Fibroblast of skin of right biceps (primary cell): ENCODE results near the gene PHACTR1.
"Not testable (repeated sequence)": the region's sequence is repeated elsewhere in the genome, so short reads cannot be mapped to it uniquely, and the experiment has no call there.

ENCODE experiments used
- DNase-seq: peaks from one replicate; pipeline ENCODE4 v3.0.0-alpha.2; 2013

PHACTR1 gene

DNA sequence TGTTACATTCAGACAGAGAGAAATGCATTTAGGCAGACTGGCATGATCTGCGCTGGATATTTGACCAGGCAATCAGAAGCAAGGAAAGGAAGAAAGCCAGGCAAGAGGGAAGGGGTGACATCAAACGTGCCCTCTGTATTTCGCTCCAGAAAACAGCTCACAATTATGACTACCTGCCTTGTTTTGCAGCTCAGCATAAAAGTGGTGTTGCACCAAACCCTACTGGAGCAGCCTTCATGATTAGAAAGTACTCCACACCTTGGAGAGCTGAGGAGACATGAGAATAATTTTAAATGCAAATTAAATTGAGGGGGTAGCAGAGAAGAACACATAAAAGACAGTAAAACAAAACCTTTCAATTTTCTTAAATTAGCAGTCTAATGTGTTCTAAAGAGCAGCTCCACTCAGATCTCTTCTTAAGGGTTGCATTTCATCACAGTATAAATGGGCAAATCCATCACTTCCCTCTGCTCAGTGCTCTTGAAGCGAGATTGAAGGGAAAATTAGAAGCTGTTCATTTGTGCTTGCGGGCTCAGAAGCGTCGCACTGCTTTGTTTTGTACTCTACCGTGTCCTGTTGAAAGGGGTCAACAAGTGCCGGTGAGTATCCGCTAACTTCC is at the start of gene PHACTR1:
TSS of gene PHACTR1 (plus strand) at position 470 of the 619 bp plus-strand sequence.
- DNase-seq: no peak

DNA sequence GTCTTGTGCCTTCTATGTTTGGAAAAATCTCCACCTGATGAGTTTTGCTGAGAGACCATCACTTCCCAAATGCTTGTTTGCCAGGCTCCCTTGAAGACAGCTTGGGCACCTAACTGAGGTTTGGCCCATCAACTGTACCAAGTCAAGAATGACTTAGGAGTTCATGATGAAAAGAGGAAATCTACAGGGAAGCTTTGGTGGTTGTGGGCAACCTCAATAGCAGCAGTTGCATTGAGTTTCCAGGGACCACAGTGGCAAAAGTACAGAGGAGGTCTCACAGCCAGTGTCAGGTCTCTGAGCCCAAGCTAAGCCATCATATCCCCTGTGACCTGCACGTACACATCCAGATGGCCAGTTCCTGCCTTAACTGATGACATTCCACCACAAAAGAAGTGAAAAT is 49.7 kb upstream of the PHACTR1 start:
- no peak for DNase-seq

DNA sequence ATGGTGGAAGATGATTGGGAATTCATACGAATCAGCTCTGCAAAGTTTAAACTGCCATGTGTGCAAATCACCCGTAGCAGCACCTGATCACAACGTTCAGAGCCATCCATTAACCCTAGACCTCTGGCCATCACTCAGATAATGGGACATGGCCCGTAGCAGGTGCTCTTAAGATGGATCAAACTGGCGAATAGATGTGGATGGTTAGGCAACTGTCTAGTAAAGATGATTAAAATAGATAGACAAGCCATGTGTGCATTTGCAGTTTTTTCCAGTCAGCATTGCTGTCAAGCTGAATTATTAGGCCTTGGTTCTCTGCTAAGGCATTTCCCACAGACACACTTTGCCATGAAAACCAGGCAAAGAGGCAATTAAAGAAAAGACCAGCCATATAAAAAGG is 40.6 kb upstream of the PHACTR1 start:
- no peak for DNase-seq

DNA sequence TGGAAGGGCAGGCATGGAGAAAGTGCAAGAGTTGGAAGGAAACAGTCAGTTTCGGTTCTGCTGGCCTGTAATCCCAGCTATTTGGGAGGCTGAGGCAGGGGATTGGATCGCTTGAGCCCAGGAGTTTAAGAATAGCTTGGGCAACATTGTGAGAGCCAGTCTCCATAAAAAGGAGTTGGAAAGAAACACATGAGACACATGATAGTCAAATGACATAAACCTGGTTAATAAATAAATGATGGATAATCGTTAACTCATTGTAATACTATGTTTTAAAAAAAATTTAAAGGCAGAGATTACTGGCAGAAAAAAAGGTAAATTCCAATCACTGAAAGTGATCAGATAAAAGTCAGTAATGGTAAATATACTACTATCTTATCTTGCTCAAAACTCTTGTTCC is 37.2 kb upstream of the PHACTR1 start:
- no peak for DNase-seq

DNA sequence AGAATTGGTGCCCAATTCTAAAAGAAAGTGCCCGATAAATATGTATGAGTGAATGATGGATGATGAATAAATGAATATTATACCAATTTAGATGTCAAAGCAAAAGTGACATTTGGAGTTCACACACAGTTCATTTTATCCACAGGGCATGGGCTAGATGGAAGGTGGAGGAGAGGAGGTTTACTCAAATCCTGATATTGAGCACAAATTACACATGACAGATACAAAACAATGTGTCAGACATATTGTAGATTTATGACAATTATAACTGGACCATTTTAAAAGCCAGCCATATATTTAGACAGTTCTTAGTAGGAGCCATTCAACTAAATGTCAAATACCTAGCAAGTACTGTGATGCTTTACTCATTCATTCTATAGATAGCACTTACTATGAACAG is 23.4 kb upstream of the PHACTR1 start:
- DNase-seq: no peak

DNA sequence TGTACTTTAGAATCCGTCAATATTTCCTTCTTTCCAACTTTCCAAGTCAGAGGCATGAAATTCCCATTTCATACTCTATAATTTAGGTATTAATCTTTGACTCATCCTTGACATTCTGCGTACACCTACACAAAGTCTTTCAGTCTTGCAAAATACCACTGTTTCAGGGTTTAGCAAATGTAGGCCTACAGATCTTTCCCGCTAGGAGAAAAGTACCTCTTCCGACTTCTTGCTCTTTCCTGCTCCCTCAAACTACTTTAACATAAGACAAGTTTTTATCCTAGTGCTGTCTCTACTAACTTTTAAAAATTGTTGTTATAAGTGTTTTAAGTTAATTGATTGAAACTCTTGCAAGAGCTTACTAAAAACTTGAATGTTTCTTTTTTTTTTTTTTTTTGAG is 18.3 kb upstream of the PHACTR1 start:
- no peak for DNase-seq

DNA sequence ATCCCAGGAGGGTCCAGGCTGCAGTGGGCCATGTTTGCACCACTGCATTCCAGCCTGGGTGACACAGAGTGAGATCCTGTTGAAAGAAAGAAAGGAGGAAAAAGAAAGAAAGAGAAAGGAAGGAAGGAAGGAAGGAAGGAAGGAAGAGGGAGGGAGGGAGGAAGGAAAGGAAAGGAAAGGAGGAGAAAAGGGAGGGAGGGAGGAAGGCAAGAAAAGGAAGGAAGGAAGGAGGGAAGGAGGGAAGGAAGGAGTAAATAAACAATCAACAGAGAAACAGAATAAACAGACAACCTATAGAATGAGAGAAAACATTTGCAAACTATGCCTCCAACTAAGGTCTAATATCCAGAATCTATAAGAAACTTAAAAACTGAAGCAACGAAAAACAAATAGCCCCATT is 11.6 kb upstream of the PHACTR1 start:
- DNase-seq: no peak

DNA sequence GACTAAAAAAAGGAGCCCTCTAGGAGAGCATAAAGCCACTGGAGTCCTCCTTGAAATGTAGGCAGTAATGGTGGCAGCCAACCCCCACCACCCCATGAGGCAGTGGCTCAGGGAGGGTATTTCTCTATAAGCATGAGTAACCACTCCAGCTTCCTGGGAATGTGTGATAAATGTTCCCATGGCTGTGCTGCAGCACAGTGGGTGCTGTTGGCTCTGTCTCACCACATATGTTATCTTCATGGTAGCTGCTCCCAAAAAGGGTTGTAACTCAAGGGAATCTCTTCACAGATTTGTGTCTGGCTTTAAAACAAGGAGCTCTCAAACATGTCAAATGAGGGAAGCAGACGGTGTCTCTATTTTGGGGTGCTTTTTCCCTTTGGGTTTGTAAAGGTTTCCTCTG is 7.5 kb upstream of the PHACTR1 start:
- DNase-seq: peak; percentile 91

DNA sequence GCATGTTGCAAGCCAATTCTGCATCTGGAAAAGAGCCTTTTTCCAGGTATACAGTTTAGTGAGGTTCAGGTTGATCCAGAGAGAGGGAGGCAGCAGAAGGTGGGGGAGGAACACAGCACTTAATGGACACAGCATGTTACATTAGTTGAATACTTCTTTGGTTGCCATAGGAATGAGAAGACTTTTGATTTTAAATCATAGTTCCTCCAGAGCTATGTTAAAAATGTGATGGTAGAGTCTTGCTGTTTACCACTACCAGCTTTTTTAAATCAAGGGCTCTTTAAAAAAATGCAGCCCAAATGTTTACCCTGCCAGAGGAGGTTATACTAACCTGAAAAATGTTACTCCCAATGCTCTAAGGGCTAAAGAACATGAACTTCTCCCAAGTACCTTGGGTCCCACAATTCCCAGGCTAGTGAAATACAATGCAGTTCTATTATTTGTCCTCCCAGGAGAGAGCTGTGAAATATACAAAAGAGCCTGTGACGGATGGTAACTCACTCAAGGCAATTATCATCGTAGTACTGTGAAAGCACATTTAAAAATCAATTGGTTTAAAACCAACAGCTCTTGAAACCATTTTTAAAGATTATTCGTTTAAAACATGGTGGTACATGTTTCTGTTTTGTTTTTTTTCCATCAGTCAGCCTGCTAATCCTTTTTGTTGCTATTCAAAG is 6.9 kb upstream of the PHACTR1 start:
- DNase-seq: peak; percentile 74

DNA sequence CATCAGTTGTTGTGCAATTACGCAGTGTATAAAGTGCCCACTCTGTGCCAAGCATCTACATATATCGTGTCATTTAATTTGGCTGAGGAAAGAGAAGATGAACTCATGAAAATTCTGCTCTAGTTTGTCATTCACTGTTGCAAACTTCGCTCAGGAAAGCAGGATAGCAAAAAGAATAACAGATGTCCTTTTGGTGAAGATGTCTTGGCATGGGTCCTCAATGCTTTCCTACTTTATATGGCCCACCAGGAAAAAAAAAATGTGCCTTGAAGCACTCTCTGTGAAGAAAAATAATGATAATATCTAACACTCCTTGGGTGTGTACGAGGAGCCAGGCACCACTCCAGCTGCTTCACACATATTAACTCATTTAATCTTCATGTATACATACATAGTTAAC is 5.6 kb upstream of the PHACTR1 start:
- no peak for DNase-seq

DNA sequence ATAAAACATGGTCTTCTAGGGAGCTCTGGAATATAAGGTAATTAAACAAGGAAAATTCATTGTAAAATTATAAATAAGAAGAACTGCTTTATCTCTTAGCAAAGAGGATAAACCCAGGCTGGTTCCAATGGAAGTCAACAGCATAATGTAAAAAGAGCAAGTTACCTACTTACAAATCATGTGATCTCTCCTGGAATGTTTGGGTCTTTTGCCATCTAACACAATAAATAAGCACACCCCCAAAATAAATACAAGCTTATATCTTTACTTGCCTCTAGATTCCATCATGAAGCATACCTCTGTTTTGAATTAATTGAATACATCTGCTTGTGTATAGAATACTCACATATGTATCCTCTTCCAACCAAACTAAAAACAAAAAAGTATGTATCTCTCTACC is 2.5 kb upstream of the PHACTR1 start:
- DNase-seq: no peak

DNA sequence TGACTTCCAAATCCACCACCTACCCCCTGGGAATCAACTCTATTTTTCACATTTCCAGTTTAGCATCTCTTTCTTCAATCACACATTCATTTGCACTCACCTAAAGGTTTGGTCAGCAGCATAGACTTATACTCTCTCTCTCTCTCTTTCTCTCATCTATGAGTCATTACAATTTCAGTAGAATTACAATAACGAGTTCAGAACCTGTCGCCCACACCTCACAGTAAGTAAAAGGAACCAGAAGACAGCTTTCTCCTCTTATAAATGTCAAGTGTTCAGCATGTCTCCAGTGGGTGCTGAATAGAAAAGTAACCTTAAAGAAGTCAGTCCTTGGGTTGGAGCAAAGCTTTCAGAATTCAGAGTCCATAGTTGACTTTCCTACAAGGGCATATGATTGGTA is 1.1 kb upstream of the PHACTR1 start:
- no peak for DNase-seq

DNA sequence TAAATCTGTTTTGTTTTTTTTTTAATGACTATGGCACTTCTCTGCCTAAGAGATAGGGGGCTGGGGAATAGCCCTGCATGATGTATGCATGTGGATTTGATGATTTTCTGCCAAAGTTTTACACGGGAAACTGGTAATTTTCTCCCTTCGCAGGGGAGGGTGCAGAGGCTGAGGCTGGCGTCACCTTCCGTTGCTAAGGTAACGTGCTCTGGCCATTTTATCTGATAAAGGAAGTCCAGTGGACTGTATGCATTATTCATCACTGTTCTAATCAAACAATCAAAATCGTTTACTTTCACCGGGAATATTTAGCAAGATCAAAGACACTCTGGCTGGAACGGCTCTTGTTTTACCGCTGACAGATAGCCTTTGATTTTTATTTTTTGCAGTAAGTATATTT is 789 bp downstream of the PHACTR1 start:
- DNase-seq: peak; percentile 36

DNA sequence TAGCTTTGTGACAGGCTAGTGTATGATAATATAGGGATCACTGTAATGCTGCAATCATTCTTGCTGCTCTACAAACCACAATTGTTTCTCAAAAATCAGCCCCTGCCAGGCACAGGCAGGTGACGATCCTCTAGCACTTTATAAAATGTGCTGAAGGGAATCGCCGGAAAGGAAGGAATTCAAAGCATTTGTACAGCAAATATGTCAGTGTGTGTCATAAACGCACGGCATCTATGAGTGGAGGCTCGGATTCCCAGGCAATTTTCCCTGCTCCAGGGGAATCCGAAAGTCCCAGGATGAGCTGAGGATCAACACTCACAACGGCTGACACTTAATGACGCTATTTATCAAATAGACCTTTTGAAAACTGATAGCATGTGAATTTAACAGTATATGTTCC is 1.4 kb downstream of the PHACTR1 start:
- DNase-seq: peak; percentile 89

DNA sequence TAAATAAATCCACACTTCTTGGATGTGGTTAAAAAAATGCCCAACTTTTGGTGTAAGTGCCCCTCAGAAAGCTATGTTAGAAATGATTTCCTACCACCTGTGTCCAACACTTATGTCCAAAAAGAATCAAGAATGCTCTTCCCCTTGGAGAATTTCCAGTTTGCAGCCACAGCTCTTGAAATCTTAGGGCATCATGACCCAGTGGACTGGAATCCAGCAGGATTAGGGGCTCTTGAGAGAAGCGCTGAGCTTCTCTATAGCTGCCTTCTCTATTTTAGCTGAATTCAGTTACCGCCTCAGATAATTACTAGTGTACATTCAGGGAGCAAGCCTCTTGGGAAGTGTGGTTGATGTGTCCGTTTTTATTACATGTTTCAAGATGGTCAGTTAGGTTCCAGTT is 2.5 kb downstream of the PHACTR1 start:
- DNase-seq: no peak

DNA sequence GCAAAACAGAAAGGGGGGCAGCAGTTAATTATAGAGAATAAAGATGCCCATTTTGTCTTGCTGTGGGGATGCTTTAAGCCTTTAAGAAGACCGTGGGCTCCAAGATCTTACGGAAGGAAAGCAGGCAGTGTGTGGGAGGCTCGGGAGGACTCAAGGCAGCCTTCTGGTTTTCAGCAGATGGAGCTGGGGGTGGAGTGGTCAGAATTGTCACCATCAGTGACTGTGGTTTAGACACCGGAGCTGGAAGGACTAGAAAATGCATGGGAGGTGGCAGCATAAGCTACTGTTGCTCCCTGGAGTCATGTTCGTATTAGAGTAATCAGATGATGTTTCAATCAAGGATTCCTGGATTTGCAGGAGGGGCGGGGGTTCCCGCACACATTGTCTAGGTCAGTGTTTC is 3.7 kb downstream of the PHACTR1 start:
- DNase-seq: no peak

DNA sequence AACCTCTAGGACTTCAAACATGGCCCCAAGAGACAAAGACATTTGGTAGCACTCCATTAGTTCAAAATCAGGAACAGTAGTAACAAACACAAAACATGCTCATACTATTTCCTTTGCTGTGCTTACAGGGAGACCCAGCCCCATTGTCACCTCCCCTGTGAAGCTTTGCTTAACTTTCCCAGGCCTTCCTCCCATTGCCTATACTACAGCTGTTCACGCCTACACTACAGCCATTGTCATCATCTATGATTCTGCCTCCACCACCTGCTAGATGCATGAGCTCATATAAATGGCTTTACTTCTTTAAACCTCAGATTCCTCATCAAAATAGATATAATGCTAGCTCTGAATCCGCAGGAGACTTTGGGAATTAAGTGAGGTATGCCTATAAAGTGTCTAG is 8.7 kb downstream of the PHACTR1 start:
- DNase-seq: no peak

DNA sequence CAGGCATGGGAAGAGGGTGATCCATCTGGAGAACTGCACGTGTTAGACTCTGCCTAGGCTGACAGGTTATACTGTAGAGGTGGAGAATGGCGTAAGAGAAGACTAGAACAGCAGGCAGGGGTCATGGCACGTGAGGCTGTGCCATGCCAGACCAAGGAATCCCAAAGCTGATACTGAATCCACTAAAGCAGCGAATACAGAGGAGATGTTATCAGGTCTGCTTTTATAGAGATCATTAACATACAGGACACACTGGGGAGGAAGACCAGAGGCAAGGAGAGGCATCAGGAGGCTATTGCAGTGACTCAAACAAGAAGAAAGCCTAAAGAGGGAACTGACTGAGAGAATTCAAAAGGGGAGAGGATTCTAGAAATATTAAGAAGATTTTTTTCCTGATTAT is 12.9 kb downstream of the PHACTR1 start:
- DNase-seq: no peak

DNA sequence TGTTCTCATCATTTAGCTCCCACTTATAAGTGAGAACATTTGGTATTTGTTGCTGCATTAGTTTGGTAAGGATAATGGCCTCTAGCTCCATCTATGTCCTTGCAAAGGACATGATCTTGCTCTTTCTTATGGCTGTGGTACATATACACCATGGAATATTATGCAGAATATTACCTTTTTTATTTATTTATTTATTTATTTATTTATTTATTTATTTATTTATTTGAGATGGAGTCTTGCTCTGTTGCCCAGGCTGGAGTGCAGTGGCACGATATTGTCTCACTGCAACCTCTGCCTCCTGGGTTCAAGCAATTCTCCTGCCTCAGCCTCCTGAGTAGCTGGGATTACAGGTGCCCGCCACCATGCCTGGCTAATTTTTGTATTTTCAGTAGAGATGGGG is 14.2 kb downstream of the PHACTR1 start:
- DNase-seq: not testable (repeated sequence)

DNA sequence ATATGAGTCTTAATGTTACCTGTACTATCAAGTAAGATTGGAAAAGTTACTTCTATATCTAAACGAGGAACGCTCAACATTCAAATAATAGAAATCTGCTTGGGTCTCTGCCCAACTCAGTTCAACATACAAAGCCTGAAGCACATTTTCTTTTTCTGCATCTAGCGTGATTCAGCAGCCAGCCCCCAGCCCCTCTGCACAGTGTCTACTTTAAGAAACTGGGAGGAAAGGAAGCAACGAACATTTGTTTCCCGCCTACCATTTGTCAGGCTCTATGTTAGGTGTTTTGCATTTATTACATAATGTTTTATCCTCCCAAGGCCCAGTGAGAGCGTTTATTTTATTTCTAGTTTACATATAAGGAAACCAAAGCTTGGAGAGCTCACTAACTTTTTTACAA is 17.3 kb downstream of the PHACTR1 start:
- no peak for DNase-seq

DNA sequence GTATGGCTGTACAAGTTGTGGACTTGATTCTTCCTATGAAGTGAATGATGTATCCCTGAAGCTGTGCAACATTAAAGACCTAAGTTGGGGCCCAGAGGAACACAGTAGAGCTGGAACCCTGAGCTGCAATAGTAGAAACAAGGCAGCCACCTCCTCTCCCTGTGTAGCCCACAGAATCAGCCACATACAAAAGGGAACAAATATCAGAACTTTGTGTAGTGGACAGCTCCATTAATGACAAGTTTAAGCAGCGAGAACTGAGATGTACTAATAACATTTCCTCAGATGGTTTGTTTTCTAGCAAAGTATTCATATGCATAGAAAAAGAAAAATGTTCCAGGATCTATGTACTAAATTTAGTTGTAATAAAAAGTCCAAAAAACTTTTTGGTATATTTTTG is 19.2 kb downstream of the PHACTR1 start:
- no peak for DNase-seq

DNA sequence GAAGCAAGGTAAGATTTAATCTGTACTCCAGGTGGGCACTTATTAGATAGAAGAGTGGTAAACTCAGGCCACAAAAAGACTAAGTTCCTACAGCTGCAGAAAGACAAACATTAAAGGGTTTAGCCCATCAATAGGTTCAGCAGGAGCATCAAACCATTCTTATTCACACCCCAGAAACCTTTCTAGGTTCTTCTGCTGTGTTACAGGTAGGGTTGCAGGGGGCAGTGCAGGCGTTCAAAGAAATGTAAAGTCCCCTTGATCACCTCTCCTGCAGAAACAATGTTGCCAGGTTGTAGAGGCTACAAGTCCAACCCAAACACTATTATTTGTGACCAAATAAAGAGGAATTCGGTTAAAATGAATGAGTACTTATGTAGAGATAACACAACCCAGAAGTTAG is 31.8 kb downstream of the PHACTR1 start:
- no peak for DNase-seq

DNA sequence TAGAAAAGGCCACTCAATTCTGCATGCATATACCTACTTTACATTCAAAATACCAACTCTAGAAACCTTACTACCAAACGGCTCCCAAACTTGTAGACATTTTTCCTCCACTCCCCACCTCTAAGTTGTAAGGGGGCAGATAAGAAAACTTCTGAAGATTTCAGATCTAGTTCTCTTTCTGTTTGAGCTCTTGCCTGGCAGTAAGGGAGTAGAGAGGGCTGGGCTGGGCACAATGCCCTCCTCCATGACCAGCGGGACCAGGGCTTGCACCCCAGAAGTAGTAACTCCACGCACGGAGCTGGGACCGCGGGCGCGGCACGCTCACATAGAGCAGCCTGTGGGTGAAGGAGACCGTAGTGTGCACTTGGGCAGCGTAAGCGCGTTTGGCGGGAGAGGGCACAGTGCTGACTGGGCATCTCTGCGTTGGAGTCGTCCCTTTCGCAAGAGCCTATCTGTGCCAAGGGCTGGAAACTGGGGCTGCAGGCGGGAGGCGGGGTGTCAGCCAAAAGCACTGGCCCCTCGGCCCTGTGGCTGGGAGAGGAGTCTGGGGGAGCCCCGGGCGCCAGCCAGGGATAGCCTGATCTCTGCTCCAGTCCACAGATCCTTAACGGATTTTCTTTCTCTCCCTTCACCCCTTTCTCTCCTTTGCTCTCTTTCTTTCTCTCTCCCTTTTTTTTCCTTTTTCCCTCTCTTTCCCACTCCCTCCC is 32.4 kb downstream of the PHACTR1 start:
- DNase-seq: no peak

DNA sequence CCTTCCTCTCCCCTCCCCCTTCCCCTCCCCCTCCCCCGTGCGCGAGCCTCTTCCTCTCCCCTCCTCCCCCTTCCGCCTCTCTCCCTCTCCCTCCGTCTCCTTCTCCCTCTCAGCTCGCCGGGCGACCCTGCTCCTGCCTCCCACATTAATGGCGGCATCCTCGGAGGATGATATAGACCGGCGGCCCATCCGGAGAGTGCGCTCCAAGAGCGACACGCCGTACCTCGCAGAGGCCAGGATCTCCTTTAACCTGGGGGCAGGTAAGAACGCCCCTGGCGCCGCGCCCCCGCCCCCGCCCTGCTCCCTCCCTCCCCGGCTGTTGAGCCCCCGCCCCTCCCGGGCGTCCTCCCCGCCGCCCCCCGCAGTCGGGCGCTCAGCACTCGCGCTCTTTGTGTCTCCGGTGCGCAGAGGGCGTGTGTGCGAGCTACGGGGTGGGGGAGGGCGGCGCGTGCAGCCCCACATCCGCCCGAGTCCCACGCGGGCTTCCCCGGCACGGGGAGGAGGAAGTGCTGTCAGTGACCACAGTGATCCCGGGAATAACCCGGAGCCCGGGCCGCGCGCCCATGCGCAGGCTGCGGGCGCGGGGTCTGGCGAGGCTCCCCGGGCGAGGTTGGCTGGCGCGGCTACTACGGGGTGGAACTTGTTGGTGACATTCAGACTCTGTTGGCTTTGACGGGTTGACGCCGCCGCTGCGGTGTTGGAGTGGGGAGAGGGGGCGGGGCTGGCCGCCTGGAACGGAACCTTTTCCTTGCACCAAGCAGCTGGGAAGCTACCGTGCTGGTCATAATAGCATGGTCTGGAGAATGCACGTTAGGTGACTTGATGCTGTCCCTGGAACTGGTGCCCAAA is 33.2 kb downstream of the PHACTR1 start:
- no peak for DNase-seq
